Loucy (cell line): ENCODE results near the gene CABYR.

Experiments used
- EZH2phosphoT487 ChIP-seq: fragments of 200-600 bp; IDR thresholded peaks from 2 replicates; pipeline ENCODE4 v1.6.1; 2018; ENCODE audit warnings: antibody characterized with exemption, mild to moderate bottlenecking, moderate library complexity, borderline replicate concordance
- TF ChIP-seq, protein P1 (sequence below): fragments of 200-600 bp; sonication (generic); conservative IDR thresholded peaks from 2 replicates; pipeline ENCODE4 v1.5.1; 2014; ENCODE audit warnings: mild to moderate bottlenecking, antibody characterized with exemption, low read length

DNA sequence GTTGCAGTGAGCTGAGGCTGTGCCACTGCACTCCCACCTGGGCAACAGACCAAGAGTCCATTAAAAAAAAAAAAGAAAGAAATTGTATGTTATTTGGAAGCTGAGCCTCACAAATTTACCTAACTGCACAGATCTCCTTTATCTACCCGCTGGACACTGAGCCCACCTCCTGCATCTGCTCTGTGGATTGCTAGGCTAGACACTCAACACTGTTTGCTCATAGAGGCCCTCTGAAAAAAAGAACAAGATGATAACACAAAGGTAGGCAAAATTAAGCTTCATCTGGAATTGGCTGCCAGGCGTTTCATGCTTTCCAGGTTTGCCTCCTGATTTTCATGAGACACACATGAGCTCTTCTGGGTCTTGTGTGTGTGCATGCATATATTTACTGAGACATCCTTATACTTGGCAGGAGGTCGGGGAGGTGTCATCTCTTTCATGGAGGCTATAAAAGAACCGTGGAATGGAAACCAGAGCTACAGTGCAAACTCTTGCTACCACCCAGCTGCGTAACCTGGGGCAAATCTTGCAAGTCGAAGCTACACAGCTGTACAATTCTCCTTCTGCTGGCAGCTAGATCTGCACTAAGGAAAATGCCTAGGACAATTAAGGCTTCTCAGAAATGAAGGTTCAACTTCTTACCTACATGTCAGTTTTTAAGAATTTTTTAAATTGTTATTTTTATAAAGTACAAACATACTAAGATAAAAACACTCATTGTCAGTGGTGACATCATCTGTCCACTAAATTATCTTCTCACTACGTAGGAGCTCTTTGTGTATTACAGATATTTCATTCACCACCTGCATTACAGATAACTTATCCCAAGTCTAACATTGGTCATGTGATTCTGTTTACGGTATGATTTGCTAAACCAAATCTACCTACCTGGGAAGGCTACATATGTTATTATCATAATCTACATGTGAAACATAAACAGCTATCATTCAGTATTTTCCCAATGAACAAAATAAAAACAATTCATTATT, 63.1 kb downstream of the CABYR start:
- TF ChIP-seq, protein P1, sequence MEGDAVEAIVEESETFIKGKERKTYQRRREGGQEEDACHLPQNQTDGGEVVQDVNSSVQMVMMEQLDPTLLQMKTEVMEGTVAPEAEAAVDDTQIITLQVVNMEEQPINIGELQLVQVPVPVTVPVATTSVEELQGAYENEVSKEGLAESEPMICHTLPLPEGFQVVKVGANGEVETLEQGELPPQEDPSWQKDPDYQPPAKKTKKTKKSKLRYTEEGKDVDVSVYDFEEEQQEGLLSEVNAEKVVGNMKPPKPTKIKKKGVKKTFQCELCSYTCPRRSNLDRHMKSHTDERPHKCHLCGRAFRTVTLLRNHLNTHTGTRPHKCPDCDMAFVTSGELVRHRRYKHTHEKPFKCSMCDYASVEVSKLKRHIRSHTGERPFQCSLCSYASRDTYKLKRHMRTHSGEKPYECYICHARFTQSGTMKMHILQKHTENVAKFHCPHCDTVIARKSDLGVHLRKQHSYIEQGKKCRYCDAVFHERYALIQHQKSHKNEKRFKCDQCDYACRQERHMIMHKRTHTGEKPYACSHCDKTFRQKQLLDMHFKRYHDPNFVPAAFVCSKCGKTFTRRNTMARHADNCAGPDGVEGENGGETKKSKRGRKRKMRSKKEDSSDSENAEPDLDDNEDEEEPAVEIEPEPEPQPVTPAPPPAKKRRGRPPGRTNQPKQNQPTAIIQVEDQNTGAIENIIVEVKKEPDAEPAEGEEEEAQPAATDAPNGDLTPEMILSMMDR, result no peak
- TF ChIP-seq EZH2phosphoT487, result no peak
